Cardiac fibroblast (primary cell): ENCODE measurements around the gene ADAMTSL2.

Source experiments
- DNase-seq, 2 donors: peaks; one replicate each; pipeline versions ENCODE4 v3.0.0 to v3.0.0-alpha.2; 2010; ENCODE audit warnings: low read depth in 2 of 2
- H3K4me3 ChIP-seq, 2 donors: replicated peaks in 1 of 2; 1 replicate in 1 of 2; 2 replicates in 1 of 2; pipeline ENCODE4 v1.5.1; 2011; ENCODE audit warnings: low read depth in 2 of 2, low read length in 2 of 2, mild to moderate bottlenecking in 2 of 2, moderate library complexity in 1 of 2
- TF ChIP-seq, protein P1 (sequence below): IDR thresholded peaks from one replicate; pipeline ENCODE4 v1.5.1; 2011; ENCODE audit warnings: low read depth, mild to moderate bottlenecking, low read length, inconsistent platforms

The ADAMTSL2 gene

DNA sequence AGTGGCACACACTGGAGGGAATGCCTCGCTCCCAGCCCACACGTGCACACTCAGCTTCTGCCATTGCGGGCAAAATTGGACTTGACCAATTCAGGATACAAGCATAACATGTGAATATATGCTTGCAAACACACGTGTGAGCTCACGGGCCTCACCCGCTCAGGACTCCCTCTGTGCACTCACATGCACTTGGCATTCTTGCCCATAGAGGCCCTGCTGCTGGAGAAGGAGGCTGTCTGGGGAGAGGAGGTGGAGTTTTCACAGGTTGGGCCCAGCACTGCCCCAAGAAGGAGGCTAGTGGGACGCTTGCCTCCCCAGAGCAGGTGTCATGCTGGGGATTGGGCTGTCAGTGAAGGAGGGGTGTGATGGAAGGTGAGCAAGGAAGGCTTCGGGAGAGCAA is 11.4 kb upstream of the ADAMTSL2 start:
- H3K4me3 ChIP-seq = no peak overlapping the region
- TF ChIP-seq, protein P1, sequence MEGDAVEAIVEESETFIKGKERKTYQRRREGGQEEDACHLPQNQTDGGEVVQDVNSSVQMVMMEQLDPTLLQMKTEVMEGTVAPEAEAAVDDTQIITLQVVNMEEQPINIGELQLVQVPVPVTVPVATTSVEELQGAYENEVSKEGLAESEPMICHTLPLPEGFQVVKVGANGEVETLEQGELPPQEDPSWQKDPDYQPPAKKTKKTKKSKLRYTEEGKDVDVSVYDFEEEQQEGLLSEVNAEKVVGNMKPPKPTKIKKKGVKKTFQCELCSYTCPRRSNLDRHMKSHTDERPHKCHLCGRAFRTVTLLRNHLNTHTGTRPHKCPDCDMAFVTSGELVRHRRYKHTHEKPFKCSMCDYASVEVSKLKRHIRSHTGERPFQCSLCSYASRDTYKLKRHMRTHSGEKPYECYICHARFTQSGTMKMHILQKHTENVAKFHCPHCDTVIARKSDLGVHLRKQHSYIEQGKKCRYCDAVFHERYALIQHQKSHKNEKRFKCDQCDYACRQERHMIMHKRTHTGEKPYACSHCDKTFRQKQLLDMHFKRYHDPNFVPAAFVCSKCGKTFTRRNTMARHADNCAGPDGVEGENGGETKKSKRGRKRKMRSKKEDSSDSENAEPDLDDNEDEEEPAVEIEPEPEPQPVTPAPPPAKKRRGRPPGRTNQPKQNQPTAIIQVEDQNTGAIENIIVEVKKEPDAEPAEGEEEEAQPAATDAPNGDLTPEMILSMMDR = no peak
- DNase-seq = no peak

- TF ChIP-seq, protein P1 = no peak
- H3K4me3 ChIP-seq = no peak overlapping the region
- no peak for DNase-seq
Observed at GRCh38 chr9:133524146-133524545, 10.4 kb upstream of the ADAMTSL2 start.

DNA sequence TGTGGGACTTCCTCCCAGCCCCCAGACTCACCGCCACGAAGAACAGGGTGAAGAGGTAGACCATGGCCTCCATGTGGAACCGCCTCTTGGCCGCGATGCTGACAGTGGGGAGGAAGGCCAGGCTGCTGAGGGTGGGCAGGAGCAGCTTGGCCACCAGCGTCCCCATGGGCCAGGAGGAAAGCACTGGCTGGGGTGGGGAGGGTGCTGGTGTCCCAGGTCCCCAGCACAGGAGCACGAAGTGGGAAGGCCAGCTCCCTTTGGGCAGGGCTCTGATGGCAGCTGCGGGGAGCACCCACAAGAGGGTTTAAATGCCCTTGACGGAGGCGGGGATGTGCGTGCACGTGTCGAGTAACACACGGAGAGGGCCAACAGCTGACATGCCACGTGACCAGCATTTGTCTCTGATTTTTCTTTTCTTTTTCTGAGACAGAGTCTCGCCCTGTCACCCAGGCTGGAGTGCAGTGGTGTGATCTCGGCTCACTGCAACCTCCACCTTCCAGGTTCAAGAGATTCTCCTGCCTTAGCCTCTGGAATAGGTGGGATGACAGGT is 9.8 kb upstream of the ADAMTSL2 start, which contains the start of gene MYMK:
Gene MYMK (minus strand): TSS at position 281 of the 550 bp plus-strand sequence. CDS start 115 bp downstream, at position 166.
- TF ChIP-seq, protein P1 = no peak
- DNase-seq = no peak
- no peak within 1 kb of the TSS for H3K4me3 ChIP-seq

DNA sequence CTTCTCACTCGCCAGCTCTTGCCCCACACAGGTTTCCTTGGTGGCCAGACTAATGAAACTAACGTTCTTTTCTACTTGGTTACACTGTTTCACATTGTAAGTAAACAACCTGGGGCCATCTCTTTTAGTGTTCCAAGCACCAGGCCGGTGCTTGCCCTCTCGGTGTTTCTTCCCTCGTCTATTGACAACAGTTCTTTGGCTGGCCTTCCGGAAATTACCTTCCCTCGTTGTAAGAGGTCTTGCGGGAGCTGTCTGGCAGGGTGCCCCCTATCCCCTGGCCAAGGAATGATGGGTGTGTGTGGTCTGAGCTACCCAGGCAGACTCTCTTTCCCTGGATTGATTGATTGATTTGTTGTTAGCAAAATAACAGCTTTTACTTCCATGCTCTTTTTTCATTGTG is 8.8 kb upstream of the ADAMTSL2 start:
- H3K4me3 ChIP-seq = no peak overlapping the region
- TF ChIP-seq, protein P1 = no peak
- no peak for DNase-seq

- H3K4me3 ChIP-seq = no peak overlapping the region
- TF ChIP-seq, protein P1 = no peak
Observed at GRCh38 chr9:133526721-133527321, 7.7 kb upstream of the ADAMTSL2 start.

GRCh38 chr9:133527444-133527920 is 7.0 kb upstream of the ADAMTSL2 start:
- DNase-seq = peak in 1 of 2 donors; percentile 66
- TF ChIP-seq, protein P1 = no peak
- H3K4me3 ChIP-seq = no peak overlapping the region

More at GRCh38 chr9:133526721-133527321, 7.7 kb upstream of the ADAMTSL2 start:
- DNase-seq = peak in 1 of 2 donors; percentile 39
